Measurements from ENCODE around the gene ADIPOQ.
"Not testable (repeated sequence)": the region's sequence is repeated elsewhere in the genome, so short reads cannot be mapped to it uniquely, and the experiment has no call there.

The ADIPOQ gene

GRCh38 chr3:186842426-186843038, at the start of gene ADIPOQ:
Gene ADIPOQ, plus strand, starts transcription at chr3:186842710. Its CDS starts 10,349 bp downstream, at chr3:186853059.
- no peak for DNase-seq

- DNase-seq, result no peak
Observed at GRCh38 chr3:186798239-186798874, 44.2 kb upstream of the ADIPOQ start.

- no peak for DNase-seq
Observed at GRCh38 chr3:186800285-186800684, 42.2 kb upstream of the ADIPOQ start.

- DNase-seq, result no peak
Observed at GRCh38 chr3:186802701-186803100, 39.8 kb upstream of the ADIPOQ start.

GRCh38 chr3:186803447-186803846, 39.1 kb upstream of the ADIPOQ start:
- not testable (repeated sequence) for DNase-seq

- peak; percentile 92 for DNase-seq
Observed at GRCh38 chr3:186806089-186807055, 36.1 kb upstream of the ADIPOQ start, which contains the start of gene RFC4. Gene RFC4, minus strand, starts transcription at chr3:186806482. Its CDS starts 1,769 bp downstream, at chr3:186804713.

- peak; percentile 60 for DNase-seq
Observed at GRCh38 chr3:186807231-186807630, 35.3 kb upstream of the ADIPOQ start.

- no peak for DNase-seq
Observed at GRCh38 chr3:186810336-186810996, 32.0 kb upstream of the ADIPOQ start.

- not testable (repeated sequence) for DNase-seq
Observed at GRCh38 chr3:186811313-186811712, 31.2 kb upstream of the ADIPOQ start.

GRCh38 chr3:186814100-186814499, 28.4 kb upstream of the ADIPOQ start:
- DNase-seq, result no peak

- no peak for DNase-seq
Observed at GRCh38 chr3:186815435-186815834, 27.1 kb upstream of the ADIPOQ start.

GRCh38 chr3:186818516-186818915, 24.0 kb upstream of the ADIPOQ start:
- no peak for DNase-seq

- no peak for DNase-seq
Observed at GRCh38 chr3:186818956-186819355, 23.6 kb upstream of the ADIPOQ start.

- DNase-seq, result peak; percentile 60
Observed at GRCh38 chr3:186821429-186822387, 20.8 kb upstream of the ADIPOQ start.

GRCh38 chr3:186822388-186822759, 20.1 kb upstream of the ADIPOQ start:
- DNase-seq, result not testable (repeated sequence)

GRCh38 chr3:186823386-186823785, 19.1 kb upstream of the ADIPOQ start:
- peak; percentile 29 for DNase-seq

- DNase-seq, result peak; percentile 98
Observed at GRCh38 chr3:186824430-186825139, 17.9 kb upstream of the ADIPOQ start.

- DNase-seq, result peak; percentile 87
Observed at GRCh38 chr3:186825294-186825821, 17.2 kb upstream of the ADIPOQ start.

- DNase-seq, result peak; percentile 69
Observed at GRCh38 chr3:186825872-186826409, 16.6 kb upstream of the ADIPOQ start.

GRCh38 chr3:186826410-186826975, 16.0 kb upstream of the ADIPOQ start:
- peak; percentile 67 for DNase-seq

Data from NCI-H146 (cell line).